Spleen (tissue), 11 donors: ENCODE data around the gene ATXN7L2. TPM values are rescaled to one million over a fixed set of nuclear protein-coding genes. Genes with fewer than 3 reads are reported as not detected.

Experiments used
- DNase-seq: peaks from one replicate; pipeline ENCODE4 v3.0.0-alpha.2; 2020
- H3K27ac ChIP-seq, 8 donors: fragments of 200-600 bp; sonication (generic) in 7 of 8; 1 replicate in 4 of 8; 2 replicates in 4 of 8; pipeline versions ENCODE4 v1.5.0 to v1.8.0; 2016 to 2021; ENCODE audit warnings: inconsistent platforms in 4 of 8, mild to moderate bottlenecking in 4 of 8, moderate library complexity in 1 of 8
- H3K27me3 ChIP-seq, 7 donors: fragments of 200-600 bp; sonication (generic) in 6 of 7; replicated peaks in 1 of 7; 1 replicate in 4 of 7; 2 replicates in 3 of 7; pipeline versions ENCODE4 v1.5.0 to v1.8.0; 2016 to 2021; ENCODE audit warnings: inconsistent platforms in 3 of 7, mild to moderate bottlenecking in 1 of 7
- H3K36me3 ChIP-seq, 6 donors: fragments of 200-600 bp; sonication (generic) in 5 of 6; 1 replicate in 4 of 6; 2 replicates in 2 of 6; pipeline versions ENCODE4 v1.5.0 to v1.8.0; 2016 to 2021; ENCODE audit warnings: inconsistent platforms in 2 of 6
- H3K4me1 ChIP-seq, 6 donors: fragments of 200-600 bp; sonication (generic) in 5 of 6; 1 replicate in 3 of 6; 2 replicates in 3 of 6; pipeline versions ENCODE4 v1.5.0 to v1.8.0; 2016 to 2021; ENCODE audit warnings: inconsistent platforms in 3 of 6
- H3K4me3 ChIP-seq, 8 donors: fragments of 200-600 bp; sonication (generic) in 7 of 8; 1 replicate in 4 of 8; 2 replicates in 4 of 8; pipeline versions ENCODE4 v1.5.0 to v1.8.0; 2016 to 2021; ENCODE audit warnings: inconsistent platforms in 4 of 8, mild to moderate bottlenecking in 4 of 8, moderate library complexity in 2 of 8
- H3K9me3 ChIP-seq, 8 donors: fragments of 200-600 bp; sonication (generic) in 7 of 8; 1 replicate in 4 of 8; 2 replicates in 4 of 8; pipeline versions ENCODE4 v1.5.0 to v1.8.0; 2016 to 2021; ENCODE audit warnings: inconsistent platforms in 4 of 8
- CTCF ChIP-seq, 11 experiments: fragments of 200-600 bp in 7 of 11; fragments of 450-650 bp in 4 of 11; sonication (generic) in 4 of 11; IDR thresholded peaks in 8 of 11; conservative IDR thresholded peaks in 3 of 11; 1 replicate in 7 of 11; 2 replicates in 4 of 11; pipeline versions ENCODE4 v1.4.0 to v1.8.0; 2016 to 2021; ENCODE audit warnings: antibody characterized with exemption in 11 of 11, inconsistent platforms in 4 of 11, mild to moderate bottlenecking in 1 of 11
- POLR2A ChIP-seq, 3 donors: fragments of 450-650 bp; IDR thresholded peaks; one replicate each; pipeline ENCODE4 v1.5.1; 2017; ENCODE audit warnings: antibody characterized with exemption in 3 of 3, mild to moderate bottlenecking in 1 of 3
- POLR2AphosphoS5 ChIP-seq, 3 donors: sonication (generic); formaldehyde crosslinking; IDR thresholded peaks; one replicate each; pipeline ENCODE4 v1.5.1; 2017; ENCODE audit warnings: antibody characterized with exemption in 3 of 3
- WGBS, 5 donors: extraction: QIAGEN DNeasy Blood & Tissue Kit in 3 of 5; methylation state at CpG; one replicate each; pipeline versions ENCODE4 v1.1.5 to v1.1.7; 2013 to 2018; 5-methylcytosine and 5-hydroxymethylcytosine counted together
- intact Hi-C: fragments of 100-400 bp; cut with DNase I; formaldehyde crosslinking; loops from one replicate; pipeline ENCODE4 v1.15.0; 2023; ENCODE audit warnings: low total_unique reads
- polyA plus RNA-seq, 3 donors: library from polyadenylated mRNA; stranded (reverse); fragments of 200-250 nt; gene quantifications; one replicate each; pipeline ENCODE4 v1.2.1, GENCODE V29; 2013
- total RNA-seq, 7 donors: library from RNA; depleted of rRNA in 3 of 7; stranded (reverse); fragments of >200 nt in 3 of 7; fragmentation: NEBNext Ultra II Directional in 4 of 7; extraction: Animal tissue kit (Norgen Biotek cat#: 25700) in 4 of 7; gene quantifications; one replicate each; pipeline versions ENCODE4 v1.1.0 to v1.2.1, GENCODE V29; 2016 to 2021
- donor health status: healthy with polysubstance abuse.
- donor health status: DM: no; HTN: no; CAD: no; lungs with moderate emphysema.
- donor health status: DM: no; HTN: no; CAD: no.
- donor health status: Bipolar disorder and iron deficiency.
- donor health status: healthy.
- donor health status: DM: no; HTN: no; CAD: no.
- donor health status: DM: yes; HTN: yes; CAD: no.

The ATXN7L2 gene
- total and polyA plus RNA-seq, 10 donors, result 7.1 to 16.8 (median 8.8) TPM

GRCh38 chr1:109447524-109447923 is 36.2 kb upstream of the ATXN7L2 start:
- 49 to 55% (median 51%) methylated on average over 4 of the region's 4 CpGs for WGBS, 5 donors
- TF ChIP-seq CTCF (IDR thresholded peaks at IDR 0.05 in 8 of 11, conservative IDR thresholded peaks at IDR 0.05 in 3 of 11), result no peak
- TF ChIP-seq POLR2A (IDR thresholded peaks at IDR 0.05), result no peak
- TF ChIP-seq POLR2AphosphoS5 (IDR thresholded peaks at IDR 0.05), result no peak
- H3K4me3 ChIP-seq, result no peak overlapping the region
- no peak for DNase-seq
- H3K9me3 ChIP-seq, result peaks cover 0 to under 1% (median 0%) of the 10 kb centered on the region in 8 donors
- H3K27ac ChIP-seq, result no peak overlapping the region
- H3K27me3 ChIP-seq, result peaks cover 0 to 76% (median 6%) of the 10 kb centered on the region in 7 donors
- no peaks in the 10 kb centered on the region for H3K36me3 ChIP-seq
- H3K4me1 ChIP-seq, result no peaks in the 10 kb centered on the region
- intact Hi-C loops, result no loop called here

GRCh38 chr1:109454497-109455133 is 29.1 kb upstream of the ATXN7L2 start:
- DNase-seq, result no peak
- intact Hi-C loops, result no loop called here
- Histone ChIP-seq H3K27ac (no peak overlapping the region), H3K4me1 (no peaks in the 10 kb centered on the region), H3K4me3 (no peak overlapping the region), H3K27me3 (peaks cover 0 to 37% (median 0%) of the 10 kb centered on the region in 7 donors), H3K36me3 (no peaks in the 10 kb centered on the region), H3K9me3 (peaks cover 5 to 36% (median 22%) of the 10 kb centered on the region in 8 donors)
- 92 to 98% (median 97%) methylated on average over 1 of the region's 1 CpG for WGBS, 5 donors
- TF ChIP-seq POLR2A (IDR thresholded peaks at IDR 0.05) (no peak), CTCF (IDR thresholded peaks at IDR 0.05 in 8 of 11, conservative IDR thresholded peaks at IDR 0.05 in 3 of 11) (no peak), POLR2AphosphoS5 (IDR thresholded peaks at IDR 0.05) (no peak)

GRCh38 chr1:109457819-109458218 is 25.9 kb upstream of the ATXN7L2 start:
- H3K27me3 ChIP-seq, result peaks cover 0 to 44% (median 4%) of the 10 kb centered on the region in 7 donors
- no peaks in the 10 kb centered on the region for H3K36me3 ChIP-seq
- H3K4me3 ChIP-seq, result no peak overlapping the region
- 83 to 91% (median 86%) methylated on average over 4 of the region's 4 CpGs for WGBS, 5 donors
- no peak for DNase-seq
- TF ChIP-seq CTCF (IDR thresholded peaks at IDR 0.05 in 8 of 11, conservative IDR thresholded peaks at IDR 0.05 in 3 of 11), result no peak
- TF ChIP-seq POLR2AphosphoS5 (IDR thresholded peaks at IDR 0.05), result no peak
- no peak for TF ChIP-seq POLR2A (IDR thresholded peaks at IDR 0.05)
- intact Hi-C loops, result no loop called here
- peaks cover 5 to 33% (median 22%) of the 10 kb centered on the region in 8 donors for H3K9me3 ChIP-seq
- H3K27ac ChIP-seq, result no peak overlapping the region
- H3K4me1 ChIP-seq, result no peaks in the 10 kb centered on the region

- Histone ChIP-seq H3K4me1 (peaks cover 0 to 25% (median 17%) of the 10 kb centered on the region in 6 donors), H3K9me3 (no peaks in the 10 kb centered on the region), H3K4me3 (peak overlapping the region; percentile 48 to 80 (median 57)), H3K27ac (peak overlapping the region in 3 of 8 donors; percentile 40 to 59 (median 41)), H3K36me3 (no peaks in the 10 kb centered on the region), H3K27me3 (peaks cover 0 to 98% (median 37%) of the 10 kb centered on the region in 7 donors)
- no peak for DNase-seq
- intact Hi-C loops, result no loop called here
- TF ChIP-seq CTCF (IDR thresholded peaks at IDR 0.05 in 8 of 11, conservative IDR thresholded peaks at IDR 0.05 in 3 of 11) (no peak), POLR2AphosphoS5 (IDR thresholded peaks at IDR 0.05) (no peak), POLR2A (IDR thresholded peaks at IDR 0.05) (no peak)
- WGBS, 5 donors, result 9 to 21% (median 11%) methylated on average over 18 to 24 of the region's 24 CpGs
Observed at GRCh38 chr1:109466125-109466451, 17.6 kb upstream of the ATXN7L2 start.
